ENCODE results near the gene A2M. TPM values are rescaled to one million over a fixed set of nuclear protein-coding genes. Genes with fewer than 3 reads are reported as not detected.

Gene A2M
- total RNA-seq, 3 donors from 2014 or later: 276 to 457 (median 281) TPM

DNA sequence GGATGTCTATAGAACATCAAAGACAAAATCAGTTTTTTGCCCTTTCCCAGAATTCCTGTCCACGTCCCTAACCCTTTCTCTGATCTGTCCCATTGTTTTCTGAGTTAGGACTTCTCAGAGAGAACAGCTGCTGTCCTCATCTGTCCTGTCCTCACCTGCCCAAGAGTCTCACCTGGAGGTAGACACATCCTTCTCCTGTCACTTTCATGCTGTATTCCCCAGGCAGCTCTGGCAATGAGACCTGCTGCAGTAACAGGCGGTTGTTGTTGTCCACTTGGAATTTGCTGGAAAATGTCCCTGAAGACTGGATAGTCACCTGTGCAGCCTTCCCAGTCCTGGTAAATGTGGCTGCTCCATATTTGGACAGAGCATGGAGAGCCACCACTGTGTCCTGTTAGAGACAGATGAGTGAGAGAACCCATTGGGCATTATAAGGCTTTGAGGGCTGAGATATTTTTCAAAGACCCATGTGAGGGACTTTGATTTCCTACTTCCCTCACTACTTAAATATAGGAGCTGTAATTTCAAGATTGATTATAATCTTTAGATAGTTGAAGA, 43.2 kb downstream of the A2M start:
- intact Hi-C loops (cut with DNase I; ENCODE audit: low total_unique reads): no loop called here
- Histone ChIP-seq H3K4me3 (no peak overlapping the region), H3K4me1 (no peaks in the 10 kb centered on the region), H3K36me3 (peaks cover 16% of the 10 kb centered on the region), H3K27me3 (no peaks in the 10 kb centered on the region), H3K27ac (no peak overlapping the region), H3K9me3 (no peaks in the 10 kb centered on the region)
- TF ChIP-seq POLR2AphosphoS5 (IDR thresholded peaks at IDR 0.05) (no peak), CTCF (IDR thresholded peaks at IDR 0.05) (no peak), POLR2A (IDR thresholded peaks at IDR 0.05) (no peak)
- no peak for DNase-seq (ENCODE audit: low spot score in 2 of 2)

DNA sequence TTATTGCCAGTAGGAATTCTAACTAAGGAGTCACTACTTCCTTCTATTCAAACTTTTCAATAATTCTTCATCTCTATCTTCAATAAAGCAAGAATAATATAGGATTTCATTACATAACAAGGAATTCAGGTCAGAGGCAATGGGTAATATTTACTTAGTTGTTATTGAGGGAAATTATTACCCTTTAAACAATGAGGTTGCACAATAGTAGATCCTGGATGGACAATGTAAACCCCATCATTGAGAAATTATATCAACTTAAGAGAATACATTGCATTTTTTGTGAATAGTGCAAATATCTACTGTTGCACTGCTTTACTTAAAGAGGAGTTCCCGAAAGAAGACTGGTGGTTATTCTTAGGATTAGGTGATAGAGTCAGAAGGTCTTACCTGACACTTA, 43.8 kb downstream of the A2M start:
- Histone ChIP-seq H3K27me3 (no peaks in the 10 kb centered on the region), H3K4me1 (no peaks in the 10 kb centered on the region), H3K36me3 (peaks cover 16% of the 10 kb centered on the region), H3K4me3 (no peak overlapping the region), H3K27ac (no peak overlapping the region), H3K9me3 (no peaks in the 10 kb centered on the region)
- intact Hi-C loops (cut with DNase I; ENCODE audit: low total_unique reads): no loop called here
- TF ChIP-seq CTCF (IDR thresholded peaks at IDR 0.05): no peak
- TF ChIP-seq POLR2AphosphoS5 (IDR thresholded peaks at IDR 0.05): no peak
- no peak for TF ChIP-seq POLR2A (IDR thresholded peaks at IDR 0.05)
- DNase-seq (ENCODE audit: low spot score in 2 of 2): no peak

- Histone ChIP-seq H3K27me3 (no peaks in the 10 kb centered on the region), H3K9me3 (no peaks in the 10 kb centered on the region), H3K4me1 (no peaks in the 10 kb centered on the region), H3K4me3 (no peak overlapping the region), H3K27ac (no peak overlapping the region), H3K36me3 (peaks cover 16% of the 10 kb centered on the region)
- TF ChIP-seq POLR2A (IDR thresholded peaks at IDR 0.05): no peak
- no peak for TF ChIP-seq POLR2AphosphoS5 (IDR thresholded peaks at IDR 0.05)
- TF ChIP-seq CTCF (IDR thresholded peaks at IDR 0.05): no peak
- no peak for DNase-seq (ENCODE audit: low spot score in 2 of 2)
- intact Hi-C loops (cut with DNase I; ENCODE audit: low total_unique reads): no loop called here
Observed at GRCh38 chr12:9071518-9071917, 44.2 kb downstream of the A2M start.

GRCh38 chr12:9070351-9070750, 45.4 kb downstream of the A2M start:
- intact Hi-C loops (cut with DNase I; ENCODE audit: low total_unique reads): no loop called here
- H3K36me3 ChIP-seq: peaks cover 9% of the 10 kb centered on the region
- no peak for DNase-seq (ENCODE audit: low spot score in 2 of 2)
- no peak overlapping the region for H3K4me3 ChIP-seq
- no peaks in the 10 kb centered on the region for H3K27me3 ChIP-seq
- no peaks in the 10 kb centered on the region for H3K9me3 ChIP-seq
- TF ChIP-seq CTCF (IDR thresholded peaks at IDR 0.05): no peak
- no peak for TF ChIP-seq POLR2A (IDR thresholded peaks at IDR 0.05)
- TF ChIP-seq POLR2AphosphoS5 (IDR thresholded peaks at IDR 0.05): no peak
- no peak overlapping the region for H3K27ac ChIP-seq
- peaks cover 1 to 3% of the 10 kb centered on the region in 2 donors for H3K4me1 ChIP-seq

DNA sequence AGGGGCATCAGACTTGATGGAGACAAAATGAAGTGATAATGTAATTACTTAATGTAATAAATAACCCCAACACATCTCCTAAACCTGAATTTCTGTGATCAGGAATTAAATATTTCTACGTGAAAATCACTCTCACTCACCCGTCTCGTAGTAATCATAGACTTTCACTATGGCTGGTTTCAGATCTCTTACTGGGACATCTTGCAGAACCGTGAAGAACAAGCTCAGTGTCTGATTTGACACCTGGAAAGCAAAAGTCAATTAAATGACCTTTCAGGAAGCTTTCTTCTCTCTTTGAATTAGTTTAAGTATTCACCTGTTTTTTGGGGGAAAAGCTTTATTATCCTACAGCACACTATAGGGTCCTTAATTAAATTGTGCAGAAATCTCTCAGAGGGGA, 47.1 kb downstream of the A2M start:
- H3K4me1 ChIP-seq: peaks cover 4 to 8% of the 10 kb centered on the region in 2 donors
- intact Hi-C loops (cut with DNase I; ENCODE audit: low total_unique reads): no loop called here
- no peaks in the 10 kb centered on the region for H3K9me3 ChIP-seq
- no peak overlapping the region for H3K27ac ChIP-seq
- peaks cover 9% of the 10 kb centered on the region for H3K36me3 ChIP-seq
- TF ChIP-seq POLR2AphosphoS5 (IDR thresholded peaks at IDR 0.05): no peak
- no peak for TF ChIP-seq CTCF (IDR thresholded peaks at IDR 0.05)
- no peak for TF ChIP-seq POLR2A (IDR thresholded peaks at IDR 0.05)
- no peak overlapping the region for H3K4me3 ChIP-seq
- no peaks in the 10 kb centered on the region for H3K27me3 ChIP-seq
- DNase-seq (ENCODE audit: low spot score in 2 of 2): no peak
